NCI-H1436 treated with DMSO at 0.1 percent for 48 hours (cell line): Measurements from ENCODE around the gene HOXA7.

Experiments used
- DNase-seq: peaks from one replicate; lab custom pipeline; 2025; lab: John Stamatoyannopoulos, UW

Gene HOXA7

DNA sequence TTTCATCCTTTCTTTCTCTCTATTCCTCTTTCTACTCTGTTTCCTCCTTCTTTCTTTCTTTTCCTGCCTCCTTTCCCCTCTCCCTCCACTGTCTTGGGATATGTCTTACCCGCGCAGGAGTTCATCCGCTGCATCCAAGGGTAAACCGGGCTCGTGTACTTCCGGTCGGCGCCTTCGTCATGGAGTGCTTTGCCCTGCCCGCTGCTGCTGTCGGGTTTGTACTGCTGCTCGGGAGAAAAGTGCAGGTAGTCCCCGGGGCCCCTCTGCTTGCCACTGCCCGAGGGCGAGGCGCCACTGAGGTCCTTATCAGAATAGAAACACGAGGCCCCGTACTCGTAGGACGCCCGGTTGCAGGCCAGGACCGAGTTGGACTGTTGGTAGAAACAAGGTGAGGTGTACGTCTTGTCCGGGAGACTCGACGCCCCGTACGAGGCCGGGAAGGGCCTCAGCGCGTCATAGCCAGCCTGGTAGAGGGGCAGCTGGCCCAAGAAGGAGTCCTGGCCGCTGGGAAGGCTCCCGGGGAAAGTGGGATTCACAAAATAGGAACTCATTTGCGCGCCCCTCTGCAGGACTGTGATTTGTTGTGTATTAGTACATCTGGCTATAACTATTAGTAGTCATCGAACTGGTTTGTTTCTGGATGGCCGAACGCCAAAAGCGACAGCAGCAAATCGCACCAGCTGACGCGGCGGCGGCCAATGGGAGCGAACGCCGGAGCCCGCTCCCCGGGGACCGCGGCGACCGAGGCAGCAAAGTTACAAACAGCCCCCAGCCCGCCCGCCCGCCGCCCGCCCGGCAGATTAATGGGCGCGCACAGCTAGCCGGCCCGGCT is 9.1 kb downstream of the HOXA7 start, which contains the start of gene HOXA6:
Gene HOXA6 (minus strand): TSS at position 576 of the 832 bp plus-strand sequence. CDS start 25 bp downstream, at position 551.
- DNase-seq, result no peak

DNA sequence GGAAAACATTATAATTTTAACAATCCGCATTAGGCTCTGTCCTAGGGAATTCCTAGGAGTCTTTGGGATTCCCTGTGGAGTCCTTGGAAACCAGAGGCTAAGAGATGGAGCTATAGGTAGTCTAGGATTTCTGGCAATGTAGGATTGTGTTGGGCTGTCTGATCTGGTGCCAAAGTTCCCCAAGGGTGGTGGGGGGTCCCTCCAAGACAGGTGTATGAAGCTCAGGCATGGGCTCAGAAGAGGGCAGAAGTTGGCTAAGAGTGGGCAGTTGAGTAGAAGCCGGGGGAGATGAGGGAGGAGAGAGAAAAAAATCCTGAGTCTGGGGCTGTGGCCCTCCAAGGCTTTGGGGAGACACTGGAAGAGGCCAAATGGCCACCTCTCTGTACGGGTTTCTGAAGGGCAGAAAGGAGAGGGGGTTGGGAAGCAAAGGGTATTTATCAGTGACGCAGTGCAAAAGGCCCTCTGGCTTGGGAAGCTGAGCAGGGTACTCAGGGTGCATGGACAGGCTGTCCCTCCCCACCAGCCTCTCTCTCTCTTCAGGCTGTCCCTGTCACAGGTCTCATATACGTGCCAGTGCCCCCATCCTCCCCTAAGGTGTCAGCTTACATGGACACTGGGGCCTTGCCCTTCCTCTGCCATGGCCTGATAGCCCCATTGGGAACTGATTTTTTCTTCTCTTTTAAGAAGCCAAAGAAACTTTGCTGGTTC is 9.8 kb downstream of the HOXA7 start:
- DNase-seq, result no peak

DNA sequence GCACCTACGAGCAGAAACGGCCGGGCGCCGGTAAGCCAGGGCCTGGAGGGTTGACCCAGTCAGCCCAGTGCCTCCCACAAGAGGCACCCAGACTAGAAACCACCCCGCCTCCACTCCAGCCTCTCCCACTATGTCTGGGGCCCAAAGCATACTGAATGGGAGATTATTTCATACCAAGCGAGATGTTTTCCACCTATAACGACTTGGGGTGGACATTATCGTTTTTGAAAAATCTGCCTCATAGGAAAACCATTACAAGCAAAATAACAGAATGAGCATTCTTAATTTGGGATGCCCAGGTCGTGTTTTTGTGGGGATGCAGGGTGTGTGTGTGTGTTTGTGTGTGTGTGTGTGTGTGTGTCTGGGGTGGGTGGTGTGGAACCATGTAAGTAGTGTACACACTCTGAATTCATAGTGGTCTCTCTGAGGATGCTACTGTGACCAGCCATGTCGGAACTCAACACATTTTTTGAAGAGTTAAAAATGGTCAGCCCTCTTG is 10.5 kb downstream of the HOXA7 start:
- DNase-seq, result no peak

- no peak for DNase-seq
Measured at GRCh38 chr7:27145165-27145913, 11.1 kb downstream of the HOXA7 start.

DNA sequence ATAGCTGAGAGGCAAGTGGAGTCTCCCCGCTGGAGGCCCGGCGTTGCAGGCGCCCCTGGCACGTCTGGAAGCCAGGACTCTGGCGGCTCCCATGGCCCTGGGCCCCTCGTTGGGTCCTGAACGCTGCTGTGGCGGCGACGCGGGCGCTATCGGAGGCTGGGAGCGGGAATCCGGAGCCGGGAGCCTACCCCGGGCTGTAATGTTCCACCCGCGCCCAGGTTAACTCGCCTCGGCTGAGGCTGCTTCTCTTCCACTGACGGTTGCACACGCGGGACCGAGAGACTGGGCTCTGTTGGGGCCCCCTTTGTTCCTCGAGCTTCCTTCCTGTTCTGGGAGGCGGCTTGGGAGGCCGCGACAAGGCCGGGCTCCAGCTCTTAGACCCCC is 11.7 kb downstream of the HOXA7 start:
- DNase-seq, result no peak

GRCh38 chr7:27143950-27144780 is 12.3 kb downstream of the HOXA7 start:
- no peak for DNase-seq

DNA sequence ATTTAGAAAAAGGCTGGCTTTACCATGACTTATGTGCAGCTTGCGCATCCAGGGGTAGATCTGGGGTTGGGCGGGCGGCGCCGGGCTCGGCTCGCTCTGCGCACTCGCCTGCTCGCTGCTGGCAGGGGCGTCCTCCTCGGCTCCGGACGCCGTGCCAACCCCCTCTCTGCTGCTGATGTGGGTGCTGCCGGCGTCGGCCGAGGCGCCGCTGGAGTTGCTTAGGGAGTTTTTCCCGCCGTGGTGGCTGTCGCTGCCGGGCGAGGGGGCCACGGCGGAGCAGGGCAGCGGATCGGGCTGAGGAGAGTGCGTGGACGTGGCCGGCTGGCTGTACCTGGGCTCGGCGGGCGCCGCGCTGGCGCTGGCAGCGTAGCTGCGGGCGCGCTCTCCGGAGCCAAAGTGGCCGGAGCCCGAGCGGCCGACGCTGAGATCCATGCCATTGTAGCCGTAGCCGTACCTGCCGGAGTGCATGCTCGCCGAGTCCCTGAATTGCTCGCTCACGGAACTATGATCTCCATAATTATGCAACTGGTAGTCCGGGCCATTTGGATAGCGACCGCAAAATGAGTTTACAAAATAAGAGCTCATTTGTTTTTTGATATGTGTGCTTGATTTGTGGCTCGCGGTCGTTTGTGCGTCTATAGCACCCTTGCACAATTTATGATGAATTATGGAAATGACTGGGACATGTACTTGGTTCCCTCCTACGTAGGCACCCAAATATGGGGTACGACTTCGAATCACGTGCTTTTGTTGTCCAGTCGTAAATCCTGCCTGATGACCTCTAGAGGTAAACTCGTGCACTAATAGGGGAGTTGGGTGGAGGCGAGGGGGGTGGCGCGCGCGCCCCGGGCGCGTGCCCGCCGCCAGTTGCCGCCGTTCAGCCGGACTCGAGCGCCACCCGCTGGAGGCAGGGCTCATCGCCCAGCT is 13.2 kb downstream of the HOXA7 start, which contains the start of gene HOXA5:
Gene HOXA5 (minus strand): TSS at position 659 of the 927 bp plus-strand sequence. CDS start 74 bp downstream, at position 585.
- DNase-seq, result no peak

DNA sequence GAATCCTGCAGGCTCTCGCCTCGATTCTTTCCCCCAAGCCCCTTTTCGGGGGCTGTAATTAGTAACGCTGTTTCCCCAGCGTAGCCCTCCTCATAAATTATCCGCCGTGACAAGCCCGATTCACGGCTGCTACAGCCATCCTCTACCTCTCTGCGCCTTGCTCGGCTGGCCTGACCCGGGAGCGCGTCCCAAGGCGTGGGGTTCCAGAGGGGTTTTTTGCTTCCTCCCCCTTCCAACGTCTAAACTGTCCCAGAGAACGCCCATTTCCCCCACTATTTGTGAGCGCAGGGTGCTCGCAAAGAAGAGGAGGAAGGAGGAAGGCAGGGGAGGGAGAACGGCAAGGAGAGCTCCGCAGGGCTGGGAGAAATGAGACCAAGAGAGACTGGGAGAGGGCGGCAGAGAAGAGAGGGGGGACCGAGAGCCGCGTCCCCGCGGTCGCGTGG is 13.9 kb downstream of the HOXA7 start:
- no peak for DNase-seq

- DNase-seq, result no peak
Measured at GRCh38 chr7:27141923-27142579, 14.4 kb downstream of the HOXA7 start.

DNA sequence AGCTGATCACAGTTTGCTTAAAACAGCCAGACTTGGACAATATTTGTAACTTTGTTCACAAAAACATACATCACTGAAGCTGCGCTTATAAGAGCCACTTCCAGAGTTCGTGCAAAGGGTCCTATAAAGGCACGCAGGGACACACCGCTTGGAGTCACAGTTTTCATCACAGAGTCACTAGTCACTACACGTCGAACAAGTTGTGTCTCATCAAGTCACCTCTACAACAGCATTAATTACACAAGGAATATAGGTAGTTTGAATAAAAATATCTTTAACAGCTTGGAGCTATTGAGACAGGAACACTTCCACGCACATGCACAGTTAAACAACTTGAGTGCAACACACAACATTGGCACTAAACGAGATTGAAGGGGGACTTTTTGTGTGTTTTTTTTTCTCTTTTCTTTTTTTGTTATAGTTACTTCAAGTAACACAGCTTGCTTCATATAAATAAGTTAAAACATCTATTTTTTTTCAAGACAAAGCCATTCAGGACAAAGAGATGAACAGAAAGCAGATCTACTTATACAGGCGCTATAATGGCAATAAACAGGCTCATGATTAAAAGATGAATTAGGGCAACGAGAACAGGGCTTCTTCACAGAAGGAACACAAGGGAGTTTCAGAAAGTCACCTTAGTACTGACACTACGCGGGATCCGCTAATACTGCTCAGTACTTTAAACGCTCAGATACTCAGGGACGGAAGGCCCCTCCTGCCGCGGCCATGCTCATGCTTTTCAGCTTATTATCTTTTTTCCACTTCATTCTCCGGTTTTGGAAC is 15.1 kb downstream of the HOXA7 start:
- no peak for DNase-seq

- no peak for DNase-seq
Measured at GRCh38 chr7:27140126-27140857, 16.2 kb downstream of the HOXA7 start.

DNA sequence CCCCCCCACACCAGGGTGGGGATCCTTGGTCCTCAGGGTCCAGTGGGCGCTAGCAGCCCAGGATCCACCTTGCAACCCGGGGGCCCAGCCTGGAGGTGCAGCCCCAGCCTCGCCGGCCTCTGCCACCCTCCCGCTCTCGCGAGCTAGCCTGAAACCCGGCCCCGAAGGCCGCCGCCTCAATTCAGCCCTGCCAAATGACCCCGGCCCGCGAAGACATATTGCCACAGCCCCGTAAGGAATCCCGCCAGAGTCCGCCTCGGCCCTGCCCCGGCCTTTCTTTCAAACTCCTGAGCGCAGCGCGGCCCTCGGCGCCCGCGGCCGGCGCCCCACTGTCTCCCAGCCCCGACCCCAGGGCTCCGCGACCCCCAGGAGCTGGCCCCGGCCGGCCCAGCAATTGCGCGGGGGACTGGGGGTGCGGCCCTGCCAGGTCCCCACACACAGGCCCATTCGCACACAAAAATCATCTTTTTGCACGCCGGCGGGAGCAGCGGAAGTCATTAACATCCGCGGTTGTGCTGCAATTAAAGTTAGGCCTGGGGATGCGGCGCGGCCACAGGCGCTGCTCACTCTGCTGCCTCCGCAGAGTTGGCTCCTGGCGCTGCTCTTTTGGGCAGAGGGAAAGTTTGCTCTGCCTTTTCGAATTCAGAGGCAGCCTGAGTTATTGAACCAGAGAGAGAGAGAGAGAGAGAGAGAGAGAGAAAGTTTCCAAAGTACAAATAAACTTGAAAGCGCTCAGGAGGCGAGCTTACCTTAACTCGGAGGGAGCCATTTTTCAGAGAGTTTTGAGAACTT is 16.9 kb downstream of the HOXA7 start:
- no peak for DNase-seq

- DNase-seq, result no peak
Measured at GRCh38 chr7:27138985-27139333, 17.5 kb downstream of the HOXA7 start.

GRCh38 chr7:27138472-27138871 is 18.0 kb downstream of the HOXA7 start:
- no peak for DNase-seq

GRCh38 chr7:27137640-27138315 is 18.7 kb downstream of the HOXA7 start:
- DNase-seq, result no peak

DNA sequence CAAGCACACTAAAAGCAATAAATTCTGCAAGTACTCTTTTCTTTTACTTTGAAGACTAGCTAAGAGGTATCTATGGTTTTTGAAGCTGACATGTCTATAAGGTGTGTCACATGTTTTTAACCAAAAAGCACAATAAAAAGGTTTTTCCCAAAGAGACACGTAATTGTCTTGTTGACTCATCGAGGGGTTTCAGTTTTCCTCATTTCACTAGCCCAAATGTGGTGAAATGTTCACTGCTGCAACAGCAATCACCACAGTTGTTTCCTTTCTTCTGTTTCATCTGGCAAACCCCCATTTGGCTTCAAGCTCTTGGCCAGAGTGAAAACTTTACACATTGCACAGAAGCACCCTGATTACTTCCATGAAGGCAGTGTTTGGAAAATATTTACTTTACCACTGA is 22.1 kb downstream of the HOXA7 start:
- DNase-seq, result no peak
